NOMO-1 (cell line): ENCODE results near the gene PARK7.

Source experiments
- DNase-seq, 2 experiments: peaks; one replicate each; lab custom pipeline; 2025; ENCODE audit not compliant: unreplicated experiment in 2 of 2; lab: John Stamatoyannopoulos, UW

The PARK7 gene

DNA sequence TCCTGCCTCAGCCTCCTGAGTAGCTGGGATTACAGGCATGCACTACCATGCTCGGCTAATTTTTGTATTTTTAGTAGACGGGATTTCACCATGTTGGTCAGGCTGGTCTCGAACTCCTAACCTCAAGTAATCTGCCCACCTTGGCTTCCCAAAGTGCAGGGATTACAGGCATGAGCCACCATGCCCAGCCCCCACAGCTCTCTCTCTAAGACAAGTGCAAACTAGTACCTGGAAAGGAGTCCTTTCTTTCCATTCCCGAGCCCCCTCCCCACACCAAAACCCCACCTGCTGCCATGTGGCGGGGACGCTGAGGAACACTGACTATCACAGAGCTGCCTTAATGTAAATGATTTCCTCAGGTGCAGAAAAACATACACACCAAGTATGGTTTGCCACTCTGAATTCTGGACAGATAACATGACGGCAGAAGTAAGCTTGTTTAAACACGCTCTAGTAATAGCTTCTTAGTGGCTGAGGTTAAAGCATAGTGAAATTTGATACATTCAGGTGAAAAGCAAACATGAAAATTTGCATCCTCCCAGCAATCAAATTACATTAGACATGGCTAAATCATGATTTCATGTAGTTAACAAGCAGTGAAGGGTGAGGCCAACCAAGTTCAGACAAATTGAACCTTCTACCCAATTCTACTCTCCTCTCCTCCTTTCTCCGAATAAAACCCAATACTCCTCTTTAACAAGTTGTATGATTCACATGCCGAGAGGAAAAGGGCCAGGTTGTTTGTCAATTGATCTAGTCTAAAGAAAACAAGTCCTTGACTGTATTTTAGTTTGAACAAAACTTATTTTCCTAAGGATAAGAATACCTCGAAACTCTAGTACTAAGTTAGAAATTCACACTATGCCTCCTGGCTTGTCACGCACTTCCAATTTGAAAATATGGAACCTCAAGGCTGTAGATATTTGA, 44.8 kb downstream of the PARK7 start:
- no peak for DNase-seq

DNA sequence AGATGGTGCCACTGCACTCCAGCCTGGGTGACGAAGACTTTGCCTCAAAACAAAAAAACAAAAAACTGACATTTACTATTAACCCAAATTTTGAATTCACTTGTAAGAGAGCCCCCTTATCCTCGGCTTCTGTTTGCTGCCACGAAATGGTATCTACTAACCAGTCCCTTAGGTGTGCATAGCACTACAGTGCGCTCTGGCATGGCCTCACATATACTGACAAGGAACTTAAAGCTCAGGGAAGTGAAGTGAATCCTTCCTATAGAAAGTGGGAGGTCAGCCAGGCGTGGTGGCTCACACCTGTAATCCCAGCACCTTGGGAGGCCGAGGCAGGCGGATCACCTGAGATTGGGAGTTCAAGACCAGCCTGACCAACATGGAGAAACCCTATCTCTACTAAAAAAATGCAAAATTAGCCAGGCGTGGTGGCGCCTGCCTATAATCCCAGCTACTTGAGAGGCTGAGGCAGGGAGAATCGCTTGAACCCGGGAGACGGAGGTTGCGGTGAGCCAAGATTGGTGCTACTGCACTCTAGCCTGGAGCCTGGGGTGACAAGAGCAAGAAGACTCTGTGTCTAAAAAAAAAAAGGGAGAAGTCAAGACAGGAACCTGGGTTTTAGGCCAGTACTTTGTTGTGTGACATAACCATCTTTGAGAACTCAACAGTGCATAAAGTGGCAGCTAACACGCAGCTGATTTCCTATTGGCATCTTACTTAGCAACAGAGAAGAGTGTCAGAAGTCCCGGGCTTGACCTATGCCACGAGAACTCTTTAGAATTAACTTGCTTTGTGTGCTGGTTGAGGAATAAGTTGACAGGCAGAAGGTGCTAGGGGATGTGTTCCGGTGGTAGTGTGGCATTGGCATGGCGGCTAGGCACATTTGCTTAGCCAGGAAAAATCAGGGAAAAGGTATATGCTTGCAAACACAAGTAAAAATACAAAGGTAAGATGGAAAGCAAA, 47.8 kb downstream of the PARK7 start:
- DNase-seq, result no peak

DNA sequence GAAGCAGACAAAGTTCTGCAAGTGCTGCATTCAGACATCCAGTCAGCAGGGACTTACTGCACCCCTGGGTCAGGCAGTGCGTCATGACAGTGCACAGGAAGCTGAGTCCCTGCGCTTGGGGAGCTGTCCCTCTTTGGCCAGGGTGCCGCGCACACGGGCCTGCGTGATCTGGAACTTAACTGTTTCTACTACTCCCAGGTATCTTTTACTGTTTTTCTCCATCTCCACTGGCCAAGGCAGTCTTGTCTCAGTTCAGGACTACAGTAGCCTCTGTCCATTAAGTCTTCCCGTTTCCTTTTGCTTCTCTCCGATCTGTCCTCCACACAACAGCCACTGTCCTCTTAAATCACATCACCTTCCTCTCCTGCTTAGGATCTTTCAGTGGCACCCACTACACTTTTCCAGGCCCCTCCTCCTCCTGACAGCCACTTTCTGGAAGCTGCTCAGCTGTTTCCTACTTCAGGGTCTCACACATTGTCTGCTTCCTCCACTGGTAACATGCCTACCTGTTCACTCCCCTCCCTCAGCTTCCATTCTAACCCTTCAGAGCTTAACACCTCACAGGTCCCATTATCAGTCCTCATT, 48.7 kb downstream of the PARK7 start:
- no peak for DNase-seq

DNA sequence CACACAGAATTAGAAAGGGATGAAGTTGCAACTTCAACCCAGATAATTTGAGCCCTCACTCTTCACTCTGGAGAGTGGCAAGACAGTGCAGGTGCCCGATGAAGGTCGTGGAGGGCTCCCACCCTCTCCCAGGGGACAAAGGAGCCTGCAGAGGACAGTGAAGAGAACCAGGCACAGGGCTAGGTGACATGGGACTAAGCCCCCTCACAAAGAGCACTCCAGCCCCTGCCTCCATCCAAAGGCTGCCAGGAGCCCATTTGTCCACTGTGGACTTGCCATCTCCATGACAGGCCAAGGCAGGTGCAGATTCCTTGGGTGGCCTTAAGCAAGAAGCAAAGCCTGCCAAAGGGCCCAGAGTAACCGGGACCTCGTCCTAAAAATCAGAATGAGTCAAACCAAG, 49.5 kb downstream of the PARK7 start:
- DNase-seq, result no peak

DNA sequence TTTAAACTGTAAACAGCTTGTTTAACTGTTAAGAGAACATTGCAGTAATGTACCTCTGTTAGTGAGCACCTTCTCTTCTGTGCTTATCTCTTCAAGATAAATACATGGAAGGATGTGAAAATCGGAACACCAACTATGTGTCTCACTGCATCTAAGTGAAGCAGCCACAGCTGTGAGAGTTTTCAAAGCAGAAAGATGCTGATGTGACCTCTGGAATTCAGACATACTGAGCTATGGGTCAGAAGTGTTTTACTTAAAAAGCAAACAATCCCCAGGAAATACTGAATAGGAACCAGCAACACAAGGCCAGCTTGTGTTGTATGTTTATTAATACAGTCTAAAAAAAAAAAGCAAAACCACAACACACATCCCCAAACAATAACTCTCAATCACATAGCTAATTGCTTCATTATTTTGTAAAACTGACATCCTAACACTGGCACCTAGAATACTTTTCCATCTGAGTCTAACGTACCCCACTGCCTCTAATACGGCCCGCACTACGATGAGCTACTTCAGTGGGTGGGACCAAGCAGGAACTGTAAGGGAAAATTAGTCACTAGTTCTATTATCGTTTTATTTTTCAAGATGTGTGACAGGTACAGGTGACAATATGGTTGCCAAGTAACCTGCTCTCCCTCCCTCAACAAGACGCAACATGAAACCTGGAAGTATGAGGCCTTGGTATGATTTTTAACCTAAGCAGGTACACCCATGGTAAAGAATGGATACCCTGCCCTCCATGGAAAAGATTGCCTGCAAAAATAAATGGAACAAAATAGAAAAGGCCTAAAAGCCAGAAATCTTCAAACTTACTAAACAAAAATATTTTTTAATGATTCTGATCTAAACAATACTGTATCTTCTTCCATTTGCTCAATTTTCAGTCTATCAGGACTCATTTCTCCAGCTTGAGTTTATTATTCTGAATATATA, 50.7 kb downstream of the PARK7 start:
- DNase-seq, result no peak

DNA sequence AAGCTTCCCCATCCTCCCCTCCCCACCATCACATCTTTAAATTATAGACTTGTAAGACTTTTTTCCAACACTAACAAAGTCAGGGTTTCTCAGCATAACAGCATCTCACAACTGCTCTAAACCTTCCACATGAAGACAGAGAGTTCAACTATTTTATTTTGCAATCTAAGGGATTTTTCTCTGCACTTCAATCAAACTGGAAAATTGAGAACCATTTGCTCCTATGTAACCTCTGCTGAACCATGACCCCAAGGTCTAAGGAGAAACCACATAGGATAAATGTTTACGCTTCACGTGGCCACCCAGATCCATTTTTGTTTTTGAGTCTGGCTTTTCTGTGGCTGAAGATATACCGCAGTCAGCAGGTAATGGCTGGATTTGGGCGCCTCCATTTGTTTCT, 51.4 kb downstream of the PARK7 start:
- no peak for DNase-seq

DNA sequence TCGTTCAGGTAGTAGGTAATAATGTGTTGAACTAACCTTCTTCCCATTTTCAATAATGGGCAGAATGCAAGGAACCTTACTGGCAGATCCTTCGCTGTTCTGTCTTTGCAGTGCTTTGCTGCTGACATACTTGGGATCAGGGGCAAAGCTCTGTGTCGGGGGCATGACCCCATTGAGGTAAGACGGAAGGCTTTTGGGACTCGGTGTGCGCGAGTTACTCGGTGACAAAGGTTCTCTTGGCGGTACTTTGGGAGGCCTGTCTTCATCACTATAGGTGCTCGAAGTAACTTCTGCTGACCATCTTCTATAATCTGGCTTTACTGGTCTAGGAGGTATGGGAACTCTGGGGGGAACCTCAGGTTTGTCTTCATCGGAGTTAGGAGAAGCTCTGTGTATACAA, 51.9 kb downstream of the PARK7 start:
- DNase-seq, result no peak

DNA sequence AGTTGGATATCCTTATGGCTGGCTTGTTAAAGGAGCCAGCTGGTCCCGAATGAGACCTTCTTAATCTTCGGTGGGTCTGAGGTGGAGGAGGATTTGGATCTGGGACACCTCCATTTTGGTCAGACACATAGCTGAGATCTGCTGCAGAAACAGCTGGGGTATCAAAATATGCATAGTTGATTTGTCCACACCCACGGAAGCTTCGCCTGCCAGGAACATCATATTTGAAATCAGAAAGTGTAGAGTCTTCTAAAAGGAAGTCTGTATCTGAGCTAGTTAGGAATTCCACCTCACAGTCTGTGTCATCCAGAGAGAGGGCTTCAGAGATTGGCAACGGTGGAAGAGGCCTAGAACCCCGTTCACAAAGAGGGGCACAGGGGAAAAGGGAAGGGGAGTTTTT, 52.3 kb downstream of the PARK7 start:
- no peak for DNase-seq

DNA sequence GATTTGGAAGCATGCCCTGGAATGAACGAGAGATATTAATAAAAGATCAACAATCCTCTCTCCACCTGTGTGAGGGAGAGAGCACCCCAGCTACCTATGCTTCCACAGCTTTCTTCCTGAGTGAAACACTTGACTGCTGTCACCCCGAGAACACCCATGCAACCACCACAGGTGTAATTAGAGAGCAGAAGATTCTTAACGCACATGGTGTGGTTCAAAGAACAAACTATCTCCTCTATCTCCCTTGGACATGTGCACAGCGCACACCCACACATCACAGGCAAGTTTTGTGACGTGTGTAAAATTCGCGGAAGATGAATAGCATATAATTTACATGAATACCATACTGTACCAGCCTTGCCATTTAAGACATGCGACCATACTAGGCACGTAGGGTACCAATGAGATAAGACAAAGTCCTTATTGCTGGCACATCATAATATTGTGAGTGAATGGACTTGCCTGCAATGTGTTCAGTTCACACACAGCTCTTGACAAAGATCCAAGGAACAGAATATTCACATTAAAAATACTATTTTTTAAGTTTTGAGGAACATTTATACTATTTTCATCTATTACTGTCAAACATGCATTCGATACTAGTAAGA, 53.0 kb downstream of the PARK7 start:
- no peak for DNase-seq

DNA sequence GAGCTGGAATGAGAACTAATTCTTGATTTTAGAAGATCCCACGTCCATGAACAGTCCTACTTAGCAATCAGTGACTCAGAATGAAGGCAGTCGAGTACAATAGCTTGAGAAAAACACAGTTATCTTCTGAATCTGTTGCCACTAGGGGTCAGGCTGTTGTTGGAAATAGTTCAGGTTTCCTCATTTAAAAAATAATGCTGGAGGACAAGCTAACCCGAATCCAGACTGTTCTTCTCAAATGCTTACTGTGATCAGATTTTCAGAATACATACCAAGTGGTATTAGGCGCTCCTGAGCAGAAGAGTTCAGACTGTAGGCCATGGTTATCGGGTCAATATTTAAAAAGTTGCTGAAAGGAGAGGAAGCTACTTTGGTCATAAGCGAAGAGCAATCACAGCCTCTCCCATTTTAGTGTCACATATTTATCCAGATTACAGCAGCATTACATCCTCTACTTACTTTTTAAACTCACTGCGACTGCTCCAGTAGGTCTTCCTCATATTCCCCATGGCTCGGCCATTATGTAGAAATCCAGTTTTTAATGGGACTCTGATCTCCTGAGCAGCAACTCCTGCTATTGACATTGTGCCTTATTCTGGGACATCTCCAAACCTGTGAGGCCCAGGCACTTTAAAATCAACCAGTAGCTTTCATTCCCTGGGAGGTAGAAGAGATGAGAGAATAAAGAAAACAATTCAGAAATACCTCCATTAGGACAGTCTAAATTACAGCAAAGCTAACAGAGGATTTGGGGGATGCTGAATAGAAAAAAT, 53.7 kb downstream of the PARK7 start:
- DNase-seq, result peak in 1 of 2 experiments; percentile 60

DNA sequence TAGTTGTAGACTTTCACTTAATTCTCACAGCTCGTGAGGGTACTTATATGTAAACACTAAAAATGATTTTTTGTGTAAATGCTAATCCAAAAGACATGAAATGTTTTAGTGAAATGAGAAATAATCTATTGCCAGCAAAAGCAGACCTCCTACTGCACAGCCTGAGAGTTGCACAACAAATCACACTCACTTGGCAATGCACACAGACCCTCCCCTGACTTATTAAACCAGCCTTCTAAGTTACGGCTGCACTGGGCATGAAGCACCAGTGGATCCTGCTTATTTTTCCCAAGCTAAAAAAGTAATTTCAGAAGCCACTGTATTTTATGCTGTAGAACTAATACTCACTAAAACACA, 54.3 kb downstream of the PARK7 start:
- DNase-seq, result no peak

DNA sequence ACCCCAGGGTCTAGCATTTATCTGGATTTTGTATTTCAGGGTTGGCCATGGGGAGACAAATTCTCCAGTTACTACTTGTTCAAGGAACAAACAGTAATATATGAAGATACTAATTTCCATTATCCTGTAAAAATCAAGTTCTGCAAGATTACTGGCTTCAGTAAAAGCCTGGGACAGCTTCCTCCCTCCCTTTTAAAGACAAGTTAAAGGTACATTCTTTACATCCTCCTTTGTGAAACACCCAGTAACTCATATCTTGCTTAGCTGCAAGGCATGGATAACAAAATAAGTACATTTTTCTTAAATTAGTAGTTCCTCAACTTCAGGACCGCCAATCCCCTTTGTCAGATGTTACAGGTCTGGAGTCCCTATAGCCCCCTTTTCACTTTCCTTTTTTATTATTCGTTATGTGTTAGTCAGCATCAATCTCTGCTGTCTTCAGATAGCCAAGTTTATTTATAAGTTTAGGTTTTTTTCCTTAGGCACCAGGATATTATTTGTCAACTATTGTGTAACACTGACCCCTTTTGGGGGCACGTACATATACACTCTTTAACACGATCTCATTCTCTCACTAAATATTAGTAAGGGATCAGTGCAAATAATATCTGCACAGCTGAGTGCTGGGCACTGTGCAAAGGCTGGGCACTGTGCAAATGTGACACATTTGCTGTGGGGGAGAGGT, 54.8 kb downstream of the PARK7 start:
- DNase-seq, result no peak

DNA sequence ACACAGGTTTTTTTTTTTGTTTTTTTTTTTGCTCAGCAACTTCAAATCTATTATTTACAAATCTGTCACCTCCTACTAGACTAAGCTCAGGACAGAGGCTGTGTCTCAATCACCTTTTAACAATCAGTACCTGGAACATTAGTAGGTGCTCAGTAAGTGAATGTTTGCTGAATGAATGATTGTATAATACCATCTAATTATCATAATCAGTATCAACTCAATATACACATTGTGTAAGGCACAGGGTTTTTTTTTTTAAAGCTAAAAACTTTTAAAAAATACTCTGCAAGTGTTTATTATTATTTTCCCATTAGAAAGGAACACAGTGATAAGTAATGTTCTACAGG, 55.4 kb downstream of the PARK7 start:
- no peak for DNase-seq

DNA sequence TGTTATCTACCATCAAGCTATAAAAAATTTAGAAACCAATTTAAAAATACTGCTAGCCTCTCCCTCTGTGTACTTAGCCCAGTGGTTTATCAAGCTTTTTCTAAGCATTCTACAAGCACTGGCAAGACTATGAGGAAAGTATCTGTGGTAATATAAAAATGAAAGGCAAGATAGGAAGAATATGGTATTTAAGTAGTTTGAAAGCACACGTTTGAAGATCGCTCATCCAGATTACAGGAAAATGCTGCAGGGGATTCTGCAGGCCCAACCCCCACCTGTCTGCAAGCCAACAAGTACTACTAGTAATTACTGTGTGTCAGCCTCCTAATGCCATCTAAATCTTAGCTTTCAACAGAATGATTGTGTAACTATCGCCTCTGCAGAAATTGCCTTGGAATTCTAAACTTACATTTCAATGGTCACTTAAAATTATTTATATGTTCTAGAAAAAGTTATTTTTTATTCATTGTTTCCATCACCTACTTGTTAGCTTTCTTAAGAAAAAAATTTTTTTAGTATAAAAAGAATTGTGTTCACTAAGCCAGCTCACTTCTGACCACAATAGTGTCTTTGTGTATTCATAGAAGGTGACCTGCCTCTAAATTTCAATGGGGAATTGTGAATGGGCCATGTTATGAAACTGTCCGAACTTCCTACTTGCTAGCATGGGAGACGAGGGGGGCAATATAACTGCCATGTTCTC, 56.1 kb downstream of the PARK7 start:
- no peak for DNase-seq

DNA sequence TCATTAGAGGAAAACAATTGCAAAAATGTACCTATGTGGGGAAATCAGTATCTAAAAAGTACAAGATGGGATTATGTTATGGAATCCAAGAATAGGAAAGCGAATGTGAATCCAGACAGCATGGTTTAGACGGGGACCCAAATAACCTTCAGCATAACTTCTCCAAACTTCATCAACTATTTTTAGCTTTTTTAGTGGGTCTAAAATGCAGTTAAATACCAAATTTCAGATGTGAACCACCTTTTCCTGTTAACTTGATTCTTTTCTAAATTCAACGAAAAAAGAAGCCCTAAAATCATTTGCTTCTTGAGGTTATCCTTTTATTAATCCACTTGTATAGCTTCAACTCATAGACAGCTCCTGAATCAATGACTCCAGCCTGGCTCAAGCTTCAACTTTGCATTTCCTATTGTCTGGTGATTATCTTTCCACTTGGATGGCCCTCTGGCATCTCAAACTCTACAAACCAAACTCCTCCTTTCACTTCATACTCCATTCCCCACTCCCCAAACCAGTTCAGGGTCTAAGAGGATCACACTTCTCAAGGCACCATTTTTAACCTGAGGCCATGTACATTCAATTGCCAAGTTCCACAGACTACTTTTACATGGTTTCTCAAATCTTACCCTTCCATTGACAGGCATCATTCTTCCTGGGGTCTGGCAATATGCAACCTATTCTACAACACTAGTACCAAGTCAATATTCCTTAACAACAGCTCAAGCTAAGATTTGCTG, 57.1 kb downstream of the PARK7 start:
- no peak for DNase-seq

DNA sequence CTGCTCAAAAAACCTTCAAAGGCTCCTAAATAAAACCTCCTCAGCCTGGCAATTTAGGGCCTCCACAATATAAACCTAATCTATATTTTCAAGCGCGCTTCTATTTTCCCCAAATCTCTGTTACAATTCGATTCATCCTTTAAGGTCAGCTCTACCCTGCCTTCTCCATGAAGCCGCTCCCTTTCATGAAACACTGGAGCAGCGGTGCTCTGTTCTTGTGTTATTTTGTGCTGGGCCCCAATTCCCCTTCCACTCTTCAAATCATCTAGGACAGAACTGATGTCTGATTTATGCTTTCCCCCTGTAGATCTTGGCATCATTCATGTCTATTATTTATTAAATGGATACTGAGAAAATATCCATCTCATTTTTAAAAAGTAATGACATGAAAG, 57.7 kb downstream of the PARK7 start:
- no peak for DNase-seq

DNA sequence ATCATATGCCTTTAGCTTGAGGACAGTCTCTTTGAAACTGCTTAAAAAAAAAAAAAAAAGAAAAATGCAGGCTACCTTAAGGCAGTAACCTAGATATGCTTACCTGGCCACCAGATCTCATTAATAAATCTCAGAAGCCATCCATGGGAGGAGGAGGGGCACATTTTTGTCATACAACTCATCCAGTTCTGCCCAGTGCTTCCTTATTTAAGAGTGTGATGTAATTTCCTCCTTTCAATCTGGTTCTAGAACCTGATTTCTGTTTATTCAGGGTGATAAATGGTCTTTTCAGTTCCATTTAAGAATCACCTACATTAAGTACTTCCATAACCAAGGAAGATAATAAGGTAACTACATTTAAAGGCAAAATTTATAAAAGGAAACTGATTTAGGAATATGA, 58.5 kb downstream of the PARK7 start:
- peak in 1 of 2 experiments; percentile 72 for DNase-seq
